HepG2 (cell line): ENCODE data around the gene CENPB. TPM values are rescaled to one million over a fixed set of nuclear protein-coding genes. Genes with fewer than 3 reads are reported as not detected.

Experiments used
- CREB1 ChIP-seq, 2 experiments: fragments of 450-650 bp in 1 of 2; IDR thresholded peaks; 2 replicates each; pipeline ENCODE4 v1.6.1; 2016 to 2017; ENCODE audit warnings: control low read depth in 1 of 2, mild to moderate bottlenecking in 1 of 2, missing compliant biosample characterization in 1 of 2, missing genetic modification characterization in 1 of 2
- GFI1 ChIP-seq: sonication (generic); formaldehyde crosslinking; IDR thresholded peaks from 2 replicates; pipeline ENCODE4 v1.5.0; 2020; ENCODE audit warnings: missing genetic modification reagents, mild to moderate bottlenecking, borderline replicate concordance
- HNRNPL ChIP-seq: fragments of 200-400 bp; formaldehyde crosslinking; IDR thresholded peaks from 2 replicates; pipeline ENCODE4 v1.6.1; 2017; ENCODE audit warnings: mild to moderate bottlenecking, low read depth, low read length
- ISL2 ChIP-seq: sonication (generic); formaldehyde crosslinking; IDR thresholded peaks from 2 replicates; pipeline ENCODE4 v1.5.0; 2020; ENCODE audit warnings: missing genetic modification reagents
- JUND ChIP-seq: sonication (generic); formaldehyde crosslinking; IDR thresholded peaks from 2 replicates; pipeline ENCODE4 v1.8.0; 2022; ENCODE audit warnings: mild to moderate bottlenecking, missing genetic modification reagents
- KLF11 ChIP-seq: IDR thresholded peaks from 2 replicates; pipeline ENCODE4 v1.6.1; 2016; ENCODE audit warnings: missing compliant biosample characterization
- REL ChIP-seq: sonication (generic); formaldehyde crosslinking; conservative IDR thresholded peaks from 2 replicates; pipeline ENCODE4 v1.8.0; 2022; ENCODE audit warnings: mild to moderate bottlenecking, missing genetic modification reagents, moderate library complexity
- SKI ChIP-seq: fragments of 450-650 bp; IDR thresholded peaks from one replicate; pipeline ENCODE4 v1.6.1; 2018; ENCODE audit warnings: mild to moderate bottlenecking; ENCODE audit not compliant: partially characterized antibody
- SRSF4 ChIP-seq: fragments of 200-400 bp; formaldehyde crosslinking; IDR thresholded peaks from one replicate; pipeline ENCODE4 v1.6.1; 2018; ENCODE audit warnings: mild to moderate bottlenecking, low read depth, low read length, moderate library complexity; ENCODE audit not compliant: poor library complexity, severe bottlenecking
- TOE1 ChIP-seq: sonication (generic); formaldehyde crosslinking; IDR thresholded peaks from 2 replicates; pipeline ENCODE4 v1.4.0; 2020; ENCODE audit warnings: mild to moderate bottlenecking, missing genetic modification reagents
- TP53 ChIP-seq: sonication (generic); formaldehyde crosslinking; conservative IDR thresholded peaks from 2 replicates; pipeline ENCODE4 v1.4.0; 2020; ENCODE audit warnings: missing genetic modification reagents
- TSC22D2 ChIP-seq: sonication (generic); formaldehyde crosslinking; IDR thresholded peaks from 2 replicates; pipeline ENCODE4 v1.5.1; 2020; ENCODE audit warnings: missing genetic modification reagents, mild to moderate bottlenecking, borderline replicate concordance
- ZBTB4 ChIP-seq: sonication (generic); formaldehyde crosslinking; IDR thresholded peaks from 2 replicates; pipeline ENCODE4 v1.4.0; 2020; ENCODE audit warnings: missing genetic modification reagents, mild to moderate bottlenecking, borderline replicate concordance
- ZBTB8A ChIP-seq: sonication (generic); formaldehyde crosslinking; IDR thresholded peaks from 2 replicates; pipeline ENCODE4 v1.4.0; 2020; ENCODE audit warnings: mild to moderate bottlenecking, low read depth, missing genetic modification reagents, borderline replicate concordance
- ZKSCAN1 ChIP-seq: fragments of 150-350 bp; IDR thresholded peaks from 2 replicates; pipeline ENCODE4 v1.6.1; 2014; ENCODE audit warnings: low read length
- ZKSCAN5 ChIP-seq: sonication (generic); formaldehyde crosslinking; IDR thresholded peaks from 2 replicates; pipeline ENCODE4 v1.5.1; 2020; ENCODE audit warnings: mild to moderate bottlenecking, missing genetic modification reagents
- ZNF10 ChIP-seq: sonication (generic); formaldehyde crosslinking; IDR thresholded peaks from 2 replicates; pipeline ENCODE4 v1.4.0; 2020; ENCODE audit warnings: mild to moderate bottlenecking, low read depth, missing genetic modification reagents, borderline replicate concordance
- ZNF18 ChIP-seq: sonication (generic); formaldehyde crosslinking; IDR thresholded peaks from 2 replicates; pipeline ENCODE4 v1.8.0; 2022; ENCODE audit warnings: mild to moderate bottlenecking, missing genetic modification reagents; ENCODE audit not compliant: insufficient replicate concordance
- ZNF234 ChIP-seq: sonication (generic); formaldehyde crosslinking; conservative IDR thresholded peaks from 2 replicates; pipeline ENCODE4 v1.5.1; 2020; ENCODE audit warnings: mild to moderate bottlenecking, missing genetic modification reagents
- ZNF253 ChIP-seq: sonication (generic); formaldehyde crosslinking; IDR thresholded peaks from 2 replicates; pipeline ENCODE4 v1.8.0; 2022; ENCODE audit warnings: mild to moderate bottlenecking, missing genetic modification reagents, borderline replicate concordance
- ZNF550 ChIP-seq: sonication (generic); formaldehyde crosslinking; IDR thresholded peaks from 2 replicates; pipeline ENCODE4 v1.4.0; 2020; ENCODE audit warnings: mild to moderate bottlenecking, missing genetic modification reagents, borderline replicate concordance
- ZNF629 ChIP-seq: sonication (generic); formaldehyde crosslinking; conservative IDR thresholded peaks from 2 replicates; pipeline ENCODE4 v1.5.0; 2020; ENCODE audit warnings: missing genetic modification reagents
- ZNF674 ChIP-seq: sonication (generic); formaldehyde crosslinking; IDR thresholded peaks from 2 replicates; pipeline ENCODE4 v1.5.0; 2020; ENCODE audit warnings: low read depth, mild to moderate bottlenecking, missing genetic modification reagents
- ZNF740 ChIP-seq: sonication (generic); formaldehyde crosslinking; IDR thresholded peaks from 2 replicates; pipeline ENCODE4 v1.4.0; 2020; ENCODE audit warnings: missing genetic modification reagents
- ZNF768 ChIP-seq: sonication (generic); formaldehyde crosslinking; IDR thresholded peaks from 2 replicates; pipeline ENCODE4 v1.4.0; 2020; ENCODE audit warnings: missing genetic modification reagents
- ZNF780A ChIP-seq: sonication (generic); formaldehyde crosslinking; IDR thresholded peaks from 2 replicates; pipeline ENCODE4 v1.8.0; 2022; ENCODE audit warnings: mild to moderate bottlenecking, missing genetic modification reagents, moderate library complexity
- polyA plus RNA-seq, 8 experiments: library from polyadenylated mRNA; depleted of rRNA in 3 of 8; stranded (reverse) in 7 of 8; unstranded in 1 of 8; fragments of >200 nt; fragmentation: Illumina TruSeq in 4 of 8; extraction: Trizol in 4 of 8; gene quantifications; 2 replicates each; pipeline versions ENCODE4 v1.2.1 to v1.2.3, GENCODE V29; 2011 to 2016; ENCODE audit warnings: low read depth in 4 of 8, missing spikeins in 1 of 8, mixed read lengths in 1 of 8; ENCODE audit not compliant: insufficient read depth in 1 of 8
- total RNA-seq, 5 experiments: library from RNA; depleted of rRNA; stranded (reverse); fragments of >200 nt; fragmentation: Illumina TruSeq; extraction: Trizol; gene quantifications; 2 replicates each; pipeline ENCODE4 v1.2.3, GENCODE V29; 2016; ENCODE audit warnings: low read depth in 1 of 5

The CENPB gene
- total and polyA plus RNA-seq, 2 of the 13 experiments (the other 11 are each of a cell fraction or from before 2014, with no cell fraction given), result 10.4 to 54.5 TPM

- TF ChIP-seq ZNF10 (no peak), ZBTB4 (CRISPR knock-in tag) (no peak), KLF11 (CRISPR knock-in tag) (no peak; the same call in 1 of the 2 replicates), ISL2 (CRISPR knock-in tag) (no peak), ZBTB8A (CRISPR knock-in tag) (no peak), JUND (CRISPR knock-in tag) (no peak), CREB1 (IDR thresholded peaks at IDR 0.05) (no peak; the same call in 1 of the 2 replicates), CREB1 (CRISPR knock-in tag; IDR thresholded peaks at IDR 0.05) (no peak), ZNF740 (CRISPR knock-in tag) (no peak), TP53 (CRISPR knock-in tag) (no peak; the same call in 1 of the 2 replicates), SKI (peak; percentile 27), ZNF550 (CRISPR knock-in tag) (no peak), ZNF234 (no peak), ZNF674 (CRISPR knock-in tag) (no peak), ZNF768 (CRISPR knock-in tag) (no peak; the same call in 1 of the 2 replicates), ZNF253 (no peak), HNRNPL (no peak), TOE1 (CRISPR knock-in tag) (0 out of 2 replicates have a peak, but pooled peaks have one; percentile 25), SRSF4 (no peak), ZNF629 (no peak), REL (no peak), ZNF18 (no peak), TSC22D2 (no peak), ZKSCAN5 (CRISPR knock-in tag) (no peak), ZKSCAN1 (no peak), ZNF780A (CRISPR knock-in tag) (no peak), GFI1 (CRISPR knock-in tag) (no peak)
Observed at GRCh38 chr20:3768342-3769130, 18.0 kb downstream of the CENPB start (continued).
